Measurements from ENCODE around the gene SKIC8. TPM values are rescaled to one million over a fixed set of nuclear protein-coding genes. Genes with fewer than 3 reads are reported as not detected.
A peak's percentile ranks its signal among the peaks of the same experiment; 100 is the strongest.
"Not testable (repeated sequence)": the region's sequence is repeated elsewhere in the genome, so short reads cannot be mapped to it uniquely, and the experiment has no call there.

The SKIC8 gene
- total RNA-seq, 1 experiment from 2014 or later: 103 TPM

DNA sequence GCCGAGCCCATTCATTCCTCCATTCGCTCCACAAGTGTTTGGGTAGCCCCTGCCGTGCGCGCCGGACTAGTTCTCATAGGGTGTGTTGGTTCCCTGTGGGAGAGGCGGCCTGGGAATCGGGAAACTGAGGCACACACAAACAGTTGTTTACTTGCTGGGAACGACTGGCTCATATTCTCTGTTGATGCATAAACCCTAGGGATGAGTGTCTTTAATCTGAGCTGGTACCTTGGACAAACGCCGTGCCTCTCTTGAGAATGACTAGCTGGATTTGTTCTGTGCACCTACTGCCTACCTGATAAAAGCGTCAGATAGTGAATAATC, 34.3 kb downstream of the SKIC8 start:
- H3K4me1 ChIP-seq (replicated peaks): no peaks in the 10 kb centered on the region
- no peak overlapping the region for H3K27ac ChIP-seq
- H3K9me3 ChIP-seq (replicated peaks): no peaks in the 10 kb centered on the region
- DNase-seq (ENCODE audit: low read depth in 1 of 2, low spot score in 2 of 2): no peak
- no peaks in the 10 kb centered on the region for H3K36me3 ChIP-seq
- H3K27me3 ChIP-seq (replicated peaks): peaks cover 20% of the 10 kb centered on the region
- no peak overlapping the region for H3K4me3 ChIP-seq

DNA sequence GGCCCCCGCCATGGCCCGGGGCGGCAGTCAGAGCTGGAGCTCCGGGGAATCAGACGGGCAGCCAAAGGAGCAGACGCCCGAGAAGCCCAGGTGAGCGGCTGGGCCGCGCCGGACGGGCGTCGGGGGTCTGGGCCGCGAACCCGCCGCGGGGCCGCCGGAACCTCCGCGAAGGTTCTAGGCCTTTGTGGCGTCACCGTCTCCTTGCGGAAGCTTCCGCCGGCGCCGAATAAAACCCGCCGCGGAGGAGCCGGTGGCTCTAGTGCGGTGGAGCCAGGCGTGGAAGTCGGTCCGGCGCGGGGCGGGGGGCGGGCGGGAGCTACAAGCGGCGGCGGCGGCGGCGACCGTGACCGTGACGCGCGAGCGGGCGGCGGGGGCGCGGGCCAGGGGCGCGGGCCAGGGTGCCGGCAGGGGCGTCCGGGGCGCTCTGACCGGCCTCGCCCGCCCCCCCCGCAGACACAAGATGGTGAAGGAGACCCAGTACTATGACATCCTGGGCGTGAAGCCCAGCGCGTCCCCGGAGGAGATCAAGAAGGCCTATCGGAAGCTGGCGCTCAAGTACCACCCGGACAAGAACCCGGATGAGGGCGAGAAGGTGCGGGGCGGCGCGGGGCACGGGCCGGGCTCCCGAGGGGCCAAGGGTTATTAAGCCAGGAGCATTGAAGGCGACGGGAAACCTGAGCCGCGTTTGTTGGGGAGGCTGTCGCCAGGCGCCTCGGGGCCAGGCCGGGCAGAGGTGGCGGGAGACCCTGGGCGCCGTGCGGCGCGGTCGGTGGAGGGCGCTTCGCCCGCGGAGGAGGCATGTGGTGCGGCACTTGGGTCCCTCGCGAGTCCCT, 34.9 kb downstream of the SKIC8 start, which contains the start of gene DNAJA4:
Gene DNAJA4, plus strand, starts transcription at position 259 of the 833 bp plus-strand sequence. Its CDS starts 202 bp downstream, at position 461.
- H3K4me3 ChIP-seq: peak within 1 kb of the TSS; percentile 15; the same call in 1 of the 2 replicates
- H3K27me3 ChIP-seq (replicated peaks): peaks cover 19% of the 10 kb centered on the region
- H3K4me1 ChIP-seq (replicated peaks): no peaks in the 10 kb centered on the region
- no peak for DNase-seq (ENCODE audit: low read depth in 1 of 2, low spot score in 2 of 2)
- H3K36me3 ChIP-seq: no peaks in the 10 kb centered on the region
- H3K9me3 ChIP-seq (replicated peaks): no peaks in the 10 kb centered on the region
- H3K27ac ChIP-seq: no peak within 1 kb of the TSS

DNA sequence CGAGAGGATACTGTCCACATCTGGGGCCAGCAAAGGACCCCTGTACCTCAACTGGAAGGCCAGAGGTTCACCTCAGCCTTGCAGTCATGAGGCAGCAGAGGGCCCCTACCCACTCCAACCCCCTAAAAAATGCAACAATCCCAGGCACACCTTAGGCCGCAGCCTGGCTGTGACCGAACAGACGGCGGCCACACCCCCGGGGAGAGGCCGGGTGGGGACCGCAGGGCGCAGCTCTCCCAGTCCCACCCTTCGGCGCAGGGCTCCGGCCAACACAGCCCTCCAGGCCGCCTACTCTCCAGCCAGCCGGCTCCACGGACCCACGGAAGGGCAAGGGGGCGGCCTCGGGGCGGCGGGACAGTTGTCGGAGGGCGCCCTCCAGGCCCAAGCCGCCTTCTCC, 35.5 kb downstream of the SKIC8 start:
- no peak for DNase-seq (ENCODE audit: low read depth in 1 of 2, low spot score in 2 of 2)
- H3K9me3 ChIP-seq (replicated peaks): no peaks in the 10 kb centered on the region
- H3K4me3 ChIP-seq: no peak overlapping the region
- no peaks in the 10 kb centered on the region for H3K4me1 ChIP-seq (replicated peaks)
- H3K36me3 ChIP-seq: no peaks in the 10 kb centered on the region
- peaks cover 19% of the 10 kb centered on the region for H3K27me3 ChIP-seq (replicated peaks)
- no peak overlapping the region for H3K27ac ChIP-seq

DNA sequence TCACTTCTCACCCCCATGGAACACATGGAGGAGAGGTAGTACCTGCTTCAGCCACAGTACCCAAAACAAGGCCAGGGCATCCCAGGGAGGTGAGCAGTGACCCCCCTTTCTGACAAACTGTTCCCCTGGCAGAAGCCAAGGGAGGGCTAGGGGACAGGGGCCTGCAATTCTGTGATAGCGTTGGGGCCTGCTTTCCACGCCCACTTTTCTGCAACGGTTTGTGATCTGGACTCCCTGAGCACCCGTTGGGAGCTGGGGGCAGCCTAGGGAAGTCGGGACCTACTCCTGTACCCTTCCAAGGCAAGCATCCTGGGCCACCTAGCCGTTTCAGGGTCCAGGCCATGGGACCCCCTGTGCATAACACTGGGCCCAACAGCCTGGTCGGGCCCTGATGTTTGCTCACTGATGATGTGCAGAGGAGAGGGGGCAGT, 36.0 kb downstream of the SKIC8 start:
- no peak for DNase-seq (ENCODE audit: low read depth in 1 of 2, low spot score in 2 of 2)
- no peak overlapping the region for H3K27ac ChIP-seq
- no peak overlapping the region for H3K4me3 ChIP-seq
- peaks cover 18% of the 10 kb centered on the region for H3K27me3 ChIP-seq (replicated peaks)
- no peaks in the 10 kb centered on the region for H3K4me1 ChIP-seq (replicated peaks)
- H3K9me3 ChIP-seq (replicated peaks): no peaks in the 10 kb centered on the region
- H3K36me3 ChIP-seq: no peaks in the 10 kb centered on the region

DNA sequence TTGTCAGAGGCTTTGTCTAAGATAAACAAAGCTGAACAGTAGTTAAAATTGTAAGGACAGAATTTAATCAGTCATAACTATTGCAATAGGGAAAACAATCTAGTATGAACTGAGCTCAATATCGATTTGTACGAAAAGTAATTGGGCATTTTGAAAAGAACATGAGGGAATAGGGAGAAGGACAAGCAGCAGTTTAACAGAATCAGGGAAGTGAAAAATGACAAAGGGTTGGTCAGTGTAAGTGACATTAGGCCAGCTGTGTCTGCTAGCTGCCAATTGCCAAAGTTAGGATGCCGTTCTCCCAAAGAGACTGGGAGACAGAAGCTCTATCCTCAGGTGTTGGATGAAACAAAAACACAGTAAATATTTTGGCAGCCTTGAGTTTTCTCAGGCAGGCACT, 38.3 kb downstream of the SKIC8 start:
- Histone ChIP-seq H3K4me1 (replicated peaks) (no peaks in the 10 kb centered on the region), H3K4me3 (no peak overlapping the region), H3K27ac (no peak overlapping the region), H3K36me3 (no peaks in the 10 kb centered on the region), H3K27me3 (replicated peaks) (peaks cover 14% of the 10 kb centered on the region), H3K9me3 (replicated peaks) (no peaks in the 10 kb centered on the region)
- no peak for DNase-seq (ENCODE audit: low read depth in 1 of 2, low spot score in 2 of 2)

DNA sequence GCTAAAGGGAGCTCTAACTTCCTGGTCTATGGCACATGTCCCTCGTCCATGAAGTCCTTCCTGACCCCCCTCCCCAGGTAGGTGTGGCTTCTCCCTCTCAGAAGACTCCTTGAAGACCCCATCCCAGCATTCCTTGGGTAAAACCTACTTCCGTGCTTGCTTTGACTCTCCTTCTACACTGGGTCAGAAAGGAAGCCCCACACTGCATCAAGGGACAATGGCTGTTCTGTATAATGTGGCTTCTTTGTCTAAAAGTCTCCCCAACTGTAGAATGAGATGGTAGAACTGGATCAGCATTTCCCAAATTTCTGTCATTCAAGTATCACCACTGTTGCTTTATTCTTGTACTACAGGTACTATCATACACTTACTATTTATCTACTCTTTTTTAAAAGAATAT, 38.9 kb downstream of the SKIC8 start:
- Histone ChIP-seq H3K27ac (no peak overlapping the region), H3K4me1 (replicated peaks) (no peaks in the 10 kb centered on the region), H3K36me3 (no peaks in the 10 kb centered on the region), H3K27me3 (replicated peaks) (peaks cover 14% of the 10 kb centered on the region), H3K9me3 (replicated peaks) (no peaks in the 10 kb centered on the region), H3K4me3 (no peak overlapping the region)
- no peak for DNase-seq (ENCODE audit: low read depth in 1 of 2, low spot score in 2 of 2)

DNA sequence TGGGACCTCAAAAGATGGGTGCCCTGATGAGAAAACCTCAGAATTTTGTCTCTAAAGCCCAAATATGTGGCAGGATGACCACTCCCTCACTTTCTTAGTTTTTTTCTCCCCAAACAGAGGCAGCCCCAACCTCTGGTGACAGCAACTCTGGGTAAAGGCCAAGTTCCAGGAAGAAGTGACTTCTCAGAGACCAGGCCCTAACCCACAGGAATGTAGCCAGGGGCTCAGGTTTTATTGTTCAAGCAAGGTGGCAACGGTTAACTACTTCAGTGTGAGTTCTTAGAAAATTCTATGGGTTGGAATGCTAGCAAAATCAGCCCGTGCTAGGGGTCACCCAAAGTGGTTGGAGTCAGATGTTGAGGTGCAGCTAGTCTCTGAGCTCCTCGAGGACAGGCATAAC, 40.2 kb downstream of the SKIC8 start:
- Histone ChIP-seq H3K4me1 (replicated peaks) (no peaks in the 10 kb centered on the region), H3K36me3 (no peaks in the 10 kb centered on the region), H3K9me3 (replicated peaks) (no peaks in the 10 kb centered on the region), H3K27ac (no peak overlapping the region), H3K27me3 (replicated peaks) (0 out of 2 replicates have a peak, but pooled peaks cover 3% of the 10 kb centered on the region), H3K4me3 (no peak overlapping the region)
- DNase-seq (ENCODE audit: low read depth in 1 of 2, low spot score in 2 of 2): no peak

DNA sequence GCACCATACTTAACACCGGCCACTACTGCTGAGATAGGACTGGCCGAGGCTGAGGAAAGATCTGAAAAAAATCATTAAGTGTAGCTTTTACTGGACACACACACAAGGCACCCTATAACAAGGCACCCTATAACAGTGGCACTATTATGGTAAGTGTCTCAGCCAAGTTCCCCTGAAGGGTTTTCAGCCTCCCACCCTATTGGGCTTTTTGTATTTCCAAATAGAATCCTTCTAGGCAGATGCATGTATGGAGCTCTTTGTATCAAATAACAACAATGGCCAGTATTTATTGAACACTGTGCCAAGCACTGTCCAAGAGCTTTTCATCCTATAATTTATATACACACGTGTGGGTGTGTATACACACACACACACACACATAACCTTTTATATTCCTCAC, 41.7 kb downstream of the SKIC8 start:
- DNase-seq (ENCODE audit: low read depth in 1 of 2, low spot score in 2 of 2): no peak
- Histone ChIP-seq H3K4me1 (replicated peaks) (no peaks in the 10 kb centered on the region), H3K36me3 (no peaks in the 10 kb centered on the region), H3K27me3 (replicated peaks) (no peaks in the 10 kb centered on the region), H3K27ac (no peak overlapping the region), H3K9me3 (replicated peaks) (no peaks in the 10 kb centered on the region), H3K4me3 (no peak overlapping the region)

DNA sequence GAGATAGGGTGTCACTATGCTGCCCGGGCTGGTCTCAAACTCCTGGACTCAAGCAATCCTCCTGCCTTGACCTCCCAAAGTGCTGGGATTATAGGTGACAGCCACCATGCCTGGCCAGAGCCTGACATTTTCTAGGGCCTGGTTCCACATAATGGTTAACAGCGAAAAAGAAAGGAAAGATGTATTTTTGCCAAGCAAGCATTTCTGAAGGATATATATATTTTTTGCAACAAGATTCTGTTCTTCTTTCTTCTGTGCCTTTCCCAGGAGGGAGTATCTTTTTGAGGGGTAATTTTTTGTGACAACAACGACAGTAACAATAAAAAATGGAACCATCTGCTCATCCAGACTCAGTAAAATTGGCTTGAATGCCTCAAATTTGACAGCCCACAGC, 43.4 kb downstream of the SKIC8 start:
- Histone ChIP-seq H3K27ac (no peak overlapping the region), H3K4me1 (replicated peaks) (no peaks in the 10 kb centered on the region), H3K9me3 (replicated peaks) (no peaks in the 10 kb centered on the region), H3K36me3 (no peaks in the 10 kb centered on the region), H3K27me3 (replicated peaks) (no peaks in the 10 kb centered on the region), H3K4me3 (no peak overlapping the region)
- no peak for DNase-seq (ENCODE audit: low read depth in 1 of 2, low spot score in 2 of 2)

DNA sequence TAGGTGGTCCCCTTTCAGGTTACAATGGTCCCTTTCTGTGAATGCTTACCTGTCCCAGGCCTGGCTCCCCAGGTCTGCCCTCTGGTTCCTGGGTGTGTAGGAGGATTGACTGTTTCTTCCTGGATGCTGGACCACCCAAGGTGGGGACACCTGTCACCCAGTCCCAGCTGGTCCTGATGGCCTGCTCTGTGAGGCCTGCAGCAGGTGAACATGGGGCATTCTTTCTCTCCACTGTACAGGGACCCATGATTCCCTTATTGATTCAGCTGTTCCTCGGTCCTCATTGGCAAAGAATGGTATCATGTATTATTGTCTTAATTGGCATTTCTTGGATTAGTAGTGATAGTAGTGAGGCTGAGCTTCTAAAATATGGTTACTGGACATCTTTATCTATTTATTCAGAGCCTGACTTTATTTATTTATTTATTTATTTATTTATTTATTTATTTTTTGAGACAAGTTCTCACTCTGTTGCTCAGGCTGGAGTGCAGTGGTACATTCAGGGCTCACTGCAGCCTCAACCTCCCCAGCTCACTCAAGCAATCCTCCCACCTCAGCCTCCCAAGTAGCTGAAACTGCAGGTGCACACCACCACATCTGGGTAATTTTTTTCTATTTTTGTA, 43.9 kb downstream of the SKIC8 start:
- no peaks in the 10 kb centered on the region for H3K4me1 ChIP-seq (replicated peaks)
- no peak overlapping the region for H3K4me3 ChIP-seq
- H3K9me3 ChIP-seq (replicated peaks): no peaks in the 10 kb centered on the region
- no peak overlapping the region for H3K27ac ChIP-seq
- no peaks in the 10 kb centered on the region for H3K36me3 ChIP-seq
- no peaks in the 10 kb centered on the region for H3K27me3 ChIP-seq (replicated peaks)
- no peak for DNase-seq (ENCODE audit: low read depth in 1 of 2, low spot score in 2 of 2)

DNA sequence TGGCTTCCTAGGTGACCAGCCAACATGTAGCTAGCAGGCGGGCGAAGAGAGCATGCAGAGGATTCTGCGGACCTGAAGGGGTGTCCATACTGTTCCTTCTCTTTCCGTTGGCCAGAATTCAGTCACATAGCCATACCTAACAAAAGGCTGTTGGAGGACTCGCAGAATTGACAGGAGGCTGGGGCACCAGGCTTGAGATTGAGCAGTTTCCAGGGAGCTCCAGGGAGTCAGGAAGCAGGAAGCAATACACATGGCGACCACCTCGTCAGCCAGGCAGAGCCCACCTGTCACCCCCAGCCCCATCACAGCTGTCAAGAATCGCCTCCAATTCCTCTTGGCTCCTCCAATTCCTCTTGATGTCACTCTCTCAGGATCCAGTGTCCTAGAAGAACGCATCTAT, 48.3 kb downstream of the SKIC8 start:
- no peak for DNase-seq (ENCODE audit: low read depth in 1 of 2, low spot score in 2 of 2)
- Histone ChIP-seq H3K27me3 (replicated peaks) (no peaks in the 10 kb centered on the region), H3K4me3 (no peak overlapping the region), H3K27ac (no peak overlapping the region), H3K36me3 (no peaks in the 10 kb centered on the region), H3K4me1 (replicated peaks) (no peaks in the 10 kb centered on the region), H3K9me3 (replicated peaks) (no peaks in the 10 kb centered on the region)

DNA sequence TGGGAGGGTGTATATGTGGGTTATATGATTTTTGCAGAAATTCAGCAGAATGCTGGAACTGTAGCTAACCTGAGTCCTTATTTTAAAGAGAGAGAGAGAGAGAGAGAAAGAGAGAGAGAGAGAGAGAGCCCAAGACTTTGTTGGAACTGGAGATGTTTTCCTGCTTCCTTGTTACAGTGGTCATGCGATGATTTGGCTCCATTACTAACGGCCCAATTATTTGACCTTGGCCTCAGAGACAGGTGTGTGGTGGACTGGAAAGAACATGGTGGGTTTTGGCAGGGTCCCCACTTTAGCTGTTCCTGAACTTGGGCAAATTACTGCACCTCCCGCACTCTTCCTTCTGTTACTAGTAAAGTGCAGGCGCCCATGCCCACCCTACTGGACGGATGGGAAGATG, 50.3 kb downstream of the SKIC8 start:
- Histone ChIP-seq H3K4me3 (no peak overlapping the region), H3K4me1 (replicated peaks) (no peaks in the 10 kb centered on the region), H3K9me3 (replicated peaks) (no peaks in the 10 kb centered on the region), H3K36me3 (no peaks in the 10 kb centered on the region), H3K27me3 (replicated peaks) (no peaks in the 10 kb centered on the region), H3K27ac (no peak overlapping the region)
- DNase-seq (ENCODE audit: low read depth in 1 of 2, low spot score in 2 of 2): no peak

DNA sequence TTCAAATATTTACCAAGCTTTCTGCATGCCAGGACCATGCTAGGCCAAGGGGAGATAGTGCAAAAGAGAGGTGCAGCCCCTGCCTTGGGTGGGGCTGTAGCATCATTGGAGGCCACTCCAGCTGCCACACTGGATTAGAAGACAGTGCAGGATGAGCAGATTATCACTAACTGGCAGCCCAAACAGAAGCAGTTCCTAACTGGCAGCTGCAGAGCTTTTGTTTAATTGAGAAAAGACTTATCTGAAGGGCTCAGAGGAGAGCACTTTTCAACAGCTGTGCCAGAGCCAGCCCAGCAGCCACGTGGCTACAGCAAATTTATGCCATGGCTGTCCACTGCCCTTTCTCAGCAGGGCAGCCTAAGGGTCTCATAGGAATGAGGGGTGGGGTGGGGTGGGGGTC, 51.5 kb downstream of the SKIC8 start:
- Histone ChIP-seq H3K36me3 (no peaks in the 10 kb centered on the region), H3K27me3 (replicated peaks) (no peaks in the 10 kb centered on the region), H3K4me1 (replicated peaks) (no peaks in the 10 kb centered on the region), H3K27ac (no peak overlapping the region), H3K9me3 (replicated peaks) (no peaks in the 10 kb centered on the region), H3K4me3 (no peak overlapping the region)
- DNase-seq (ENCODE audit: low read depth in 1 of 2, low spot score in 2 of 2): no peak

DNA sequence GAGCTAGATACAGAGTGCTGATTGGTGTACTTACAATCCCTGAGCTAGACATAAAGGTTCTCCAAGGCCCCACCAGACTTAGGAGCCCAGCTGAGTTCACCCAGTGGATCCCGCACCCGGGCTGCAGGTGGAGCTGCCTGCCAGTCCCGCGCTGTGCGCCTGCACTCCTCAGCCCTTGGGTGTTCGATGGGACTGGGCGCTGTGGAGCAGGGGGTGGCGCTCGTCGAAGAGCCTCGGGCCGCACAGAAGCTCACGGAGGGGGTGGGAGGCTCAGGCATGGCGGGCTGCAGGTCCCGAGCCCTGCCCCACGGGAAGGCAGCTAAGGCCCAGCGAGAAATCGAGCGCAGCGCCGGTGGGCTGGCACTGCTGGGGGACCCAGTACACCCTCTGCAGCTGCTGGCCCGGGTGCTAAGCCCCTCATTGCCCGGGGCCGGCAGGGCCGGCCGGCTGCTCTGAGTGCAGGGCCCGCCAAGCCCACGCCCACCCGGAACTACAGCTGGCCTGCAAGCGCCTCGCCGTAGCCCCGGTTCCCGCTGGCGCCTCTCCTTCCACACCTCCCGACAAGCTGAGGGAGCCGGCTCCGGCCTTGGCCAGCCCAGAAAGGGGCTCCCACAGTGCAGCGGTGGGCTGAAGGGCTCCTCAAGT, 53.3 kb downstream of the SKIC8 start:
- H3K4me3 ChIP-seq; DNase-seq (ENCODE audit: low read depth in 1 of 2, low spot score in 2 of 2); H3K36me3 ChIP-seq: not testable (repeated sequence)

More for the DNA sequence above, 53.3 kb downstream of the SKIC8 start:
- not testable (repeated sequence) for H3K27me3 ChIP-seq (replicated peaks); H3K4me1 ChIP-seq (replicated peaks); H3K27ac ChIP-seq; H3K9me3 ChIP-seq (replicated peaks)
